CD4-positive, alpha-beta T cell treated with Interleukin-6 at 100 ng/mL for 8 hours (primary cell): ENCODE data around the gene DOCK3.
A peak's percentile ranks its signal among the peaks of the same experiment; 100 is the strongest.
"Not testable (repeated sequence)": the region's sequence is repeated elsewhere in the genome, so short reads cannot be mapped to it uniquely, and the experiment has no call there.

ENCODE experiments used
- DNase-seq: peaks from one replicate; pipeline ENCODE4 v3.0.0-alpha.2; 2020; ENCODE audit warnings: mixed read lengths, low spot score

The DOCK3 gene

DNA sequence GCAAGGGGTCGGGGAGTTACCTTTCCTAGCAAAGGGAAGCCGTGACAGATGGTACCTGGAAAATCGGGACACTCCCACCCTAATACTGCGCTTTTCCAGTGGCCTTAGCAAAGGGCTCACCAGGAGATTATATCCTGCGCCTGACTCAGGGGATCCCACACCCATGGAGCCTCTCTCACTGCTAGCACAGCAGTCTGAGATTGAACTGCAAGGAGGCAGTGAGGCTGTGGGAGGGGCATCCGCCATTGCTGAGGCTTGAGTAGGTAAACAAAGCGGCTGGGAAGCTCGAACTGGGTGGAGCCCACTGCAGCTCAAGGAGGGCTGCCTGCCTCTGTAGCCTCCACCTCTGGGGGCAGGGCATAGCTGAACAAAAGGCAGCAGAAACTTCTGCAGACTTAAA is 693.5 kb downstream of the DOCK3 start:
- not testable (repeated sequence) for DNase-seq

GRCh38 chr3:51371943-51372557 is 697.3 kb downstream of the DOCK3 start:
- DNase-seq, result peak; percentile 46

DNA sequence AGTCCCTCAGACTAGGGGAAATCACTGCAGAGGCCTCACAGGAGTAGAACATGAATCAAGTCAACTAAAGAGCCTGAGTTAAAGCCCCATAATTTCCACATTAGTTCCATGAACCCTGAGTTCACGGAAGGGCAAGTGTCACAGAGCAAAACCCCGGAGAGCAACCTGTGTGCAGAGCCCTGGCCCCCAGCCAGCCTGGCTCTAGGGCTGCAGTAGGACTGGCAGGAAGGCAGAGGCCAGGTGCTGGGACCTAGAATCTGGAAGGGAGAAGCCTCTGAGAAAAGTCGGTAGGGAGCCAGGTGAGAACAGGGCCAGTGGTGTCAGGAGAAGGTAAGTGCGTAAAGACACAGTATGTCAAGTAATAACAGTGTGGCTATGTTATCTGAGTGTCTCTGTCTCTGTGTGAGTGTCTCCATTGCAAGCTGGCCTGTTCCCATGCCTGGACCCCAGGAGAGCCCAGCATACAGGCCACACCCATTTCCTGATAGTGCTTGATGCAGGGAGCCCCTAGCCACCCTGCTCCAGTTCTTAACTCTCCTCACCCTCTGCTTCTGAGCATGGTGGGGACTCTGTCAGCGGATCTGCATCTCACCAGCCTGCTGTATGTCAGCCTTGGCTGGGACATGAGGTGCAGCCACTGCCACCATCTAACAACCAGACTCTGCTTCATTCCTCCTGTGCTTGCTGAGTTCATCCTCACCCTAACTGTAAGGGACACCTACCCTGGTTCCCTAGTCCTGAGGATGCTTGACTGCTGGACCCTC is 699.1 kb downstream of the DOCK3 start:
- DNase-seq, result no peak

DNA sequence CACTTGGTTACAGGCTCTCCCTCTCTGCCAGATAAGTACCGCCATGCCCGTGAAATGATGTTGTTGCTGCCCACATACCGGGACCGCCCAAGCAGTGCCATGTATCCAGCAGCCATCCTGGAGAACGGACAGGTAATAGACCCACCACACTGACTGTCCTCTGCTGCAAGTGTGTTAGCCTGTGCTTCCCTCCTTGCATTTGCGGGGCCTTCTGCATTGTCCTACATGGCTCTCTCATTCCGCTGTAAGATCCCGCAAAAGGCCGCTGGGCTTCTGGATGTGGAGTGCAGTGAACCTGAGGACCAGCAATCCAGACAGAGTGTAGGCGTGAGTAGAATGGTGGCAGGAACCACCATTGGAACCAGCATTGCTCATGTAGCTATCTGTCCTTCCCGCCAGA is 699.7 kb downstream of the DOCK3 start:
- no peak for DNase-seq

DNA sequence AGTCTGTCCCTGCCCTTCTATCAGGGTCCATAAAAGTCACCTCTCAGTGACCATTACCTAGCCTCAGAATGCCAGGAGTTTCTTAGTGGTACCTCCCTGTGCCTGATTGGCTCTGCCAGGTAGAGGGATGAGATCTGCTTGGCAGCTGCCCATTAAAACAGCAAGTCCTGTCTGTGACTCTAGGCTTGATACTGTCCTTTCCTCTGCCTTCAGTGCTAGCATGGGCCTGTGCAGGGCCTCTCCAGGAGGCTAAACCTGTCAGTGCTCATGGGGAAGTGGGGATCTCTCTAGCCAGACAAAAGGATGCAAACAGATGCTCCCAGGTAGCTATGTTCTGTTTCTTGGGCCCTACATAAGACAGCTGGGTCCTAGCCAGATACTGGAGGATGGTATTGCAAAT is 700.4 kb downstream of the DOCK3 start:
- DNase-seq, result no peak

DNA sequence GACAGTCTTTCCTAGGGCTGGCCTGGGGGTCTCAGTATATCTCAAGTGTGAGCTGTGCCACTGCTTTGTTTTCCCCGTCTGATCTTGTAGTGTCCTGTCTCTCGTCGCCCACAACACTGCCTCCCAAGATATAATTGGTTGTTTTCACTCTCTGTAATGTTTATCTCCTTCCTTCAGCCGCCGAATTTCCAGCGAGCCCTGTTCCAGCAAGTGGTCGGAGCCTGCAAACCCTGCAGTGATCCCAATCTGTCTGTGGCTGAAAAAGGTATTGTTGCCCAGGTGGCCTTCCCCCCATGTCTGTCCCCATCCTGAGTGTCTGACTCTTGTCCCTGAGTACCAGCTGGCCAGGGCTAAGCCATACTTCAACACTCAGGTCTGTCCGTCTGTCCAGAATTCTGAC is 700.8 kb downstream of the DOCK3 start:
- no peak for DNase-seq

GRCh38 chr3:51378065-51378464 is 703.3 kb downstream of the DOCK3 start:
- no peak for DNase-seq

DNA sequence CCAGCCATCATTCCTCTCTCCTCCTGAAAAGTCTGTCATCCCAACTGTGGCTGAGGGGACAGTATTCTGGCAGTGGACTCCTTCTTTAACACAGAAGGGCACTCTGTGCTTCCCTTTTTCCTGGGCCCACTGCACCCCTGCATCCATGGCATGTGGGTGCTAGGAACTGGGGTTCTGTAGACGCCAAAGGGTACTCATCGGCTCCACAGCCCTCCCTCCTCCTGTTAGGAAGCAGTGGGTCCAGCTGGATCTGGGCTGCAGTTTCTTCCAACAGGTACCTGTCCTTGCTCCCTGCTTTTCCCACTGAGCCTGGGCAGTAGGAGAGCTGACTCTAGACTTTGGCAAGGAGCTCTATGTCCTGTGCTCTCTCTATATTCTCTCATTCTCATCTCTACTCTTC is 704.0 kb downstream of the DOCK3 start:
- DNase-seq, result no peak

DNA sequence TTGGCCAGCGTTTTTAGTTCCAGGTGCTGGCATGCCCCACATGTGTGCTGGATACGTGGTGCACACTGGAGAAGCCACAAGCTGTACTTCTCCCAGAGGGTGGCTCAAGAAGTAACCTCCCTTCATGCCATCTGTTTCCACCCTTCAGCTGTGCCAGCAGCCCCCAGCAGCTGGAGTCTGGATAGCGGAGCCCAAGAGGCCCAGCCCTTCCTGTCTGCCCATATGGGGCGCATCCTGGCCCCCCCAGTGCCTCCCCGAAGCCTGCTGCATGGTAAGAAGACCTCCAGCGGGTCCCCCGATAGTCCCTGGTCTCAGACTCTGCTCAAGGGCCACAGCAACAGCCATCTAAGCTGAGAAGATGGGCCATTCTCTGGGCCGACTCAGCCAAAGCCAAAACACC is 704.6 kb downstream of the DOCK3 start:
- no peak for DNase-seq

DNA sequence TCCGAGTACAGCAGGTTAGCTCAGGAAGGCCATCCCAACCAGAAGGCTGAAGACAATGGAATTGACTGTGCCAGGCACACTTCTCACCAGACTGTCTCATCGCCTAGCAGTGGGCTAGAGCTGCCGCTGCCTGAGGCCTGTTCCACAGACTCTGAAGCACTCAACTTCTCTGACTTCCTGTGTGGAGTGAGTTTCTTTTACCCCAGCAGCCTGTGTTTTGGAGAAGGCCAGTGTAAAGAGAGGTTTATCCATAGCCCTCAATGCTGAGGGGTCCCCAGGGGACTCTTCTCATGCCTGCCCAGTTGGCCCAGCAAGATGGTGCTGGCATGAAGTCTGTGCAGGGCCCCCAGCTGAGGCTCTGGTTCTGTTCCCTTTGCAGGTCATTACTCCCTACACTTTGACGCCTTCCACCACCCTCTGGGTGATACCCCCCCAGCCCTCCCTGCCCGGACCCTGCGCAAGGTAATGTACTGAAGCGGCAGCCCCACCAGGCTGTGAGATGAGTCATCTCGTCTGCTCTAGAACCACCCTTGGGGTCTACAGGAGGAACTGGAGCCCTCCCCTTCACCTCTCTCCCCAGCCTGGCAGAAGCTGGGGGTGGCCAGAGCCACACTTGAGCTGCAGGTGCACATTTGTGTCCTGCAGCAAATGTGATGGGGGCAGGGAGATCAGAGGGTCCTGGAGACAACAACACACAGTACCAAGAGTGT is 705.2 kb downstream of the DOCK3 start:
- no peak for DNase-seq

DNA sequence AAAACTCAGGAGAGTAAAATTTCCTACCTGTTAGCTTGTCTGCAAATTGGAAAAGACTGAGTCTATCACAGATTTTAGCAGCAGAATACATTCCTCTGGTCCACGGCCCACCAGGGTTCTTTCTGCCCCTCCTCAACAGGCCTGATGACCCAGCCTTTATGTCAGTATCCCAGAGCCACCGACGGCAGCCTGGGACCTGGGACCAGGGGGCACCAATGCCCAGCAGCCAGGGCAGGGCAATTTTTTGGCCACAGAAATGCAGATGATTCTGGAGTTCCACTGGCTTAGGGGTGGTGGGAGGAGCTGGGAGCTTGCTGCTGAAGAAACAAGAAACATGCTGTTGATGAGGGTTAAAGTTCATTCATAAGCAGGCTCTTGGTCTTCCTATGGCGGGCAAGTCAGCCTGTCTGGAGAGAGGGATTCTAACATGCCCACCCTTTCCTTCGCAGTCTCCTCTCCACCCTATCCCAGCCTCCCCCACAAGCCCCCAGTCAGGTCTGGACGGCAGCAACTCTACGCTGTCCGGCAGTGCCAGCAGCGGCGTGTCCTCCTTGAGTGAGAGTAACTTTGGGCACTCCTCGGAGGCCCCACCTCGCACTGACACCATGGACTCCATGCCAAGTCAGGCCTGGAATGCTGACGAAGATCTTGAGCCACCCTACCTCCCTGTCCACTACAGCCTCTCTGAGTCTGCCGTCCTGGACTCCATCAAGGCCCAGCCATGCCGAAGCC is 706.0 kb downstream of the DOCK3 start:
- no peak for DNase-seq

GRCh38 chr3:51381333-51381705 is 706.6 kb downstream of the DOCK3 start:
- DNase-seq, result no peak

- DNase-seq, result no peak
Measured at GRCh38 chr3:51382076-51382745, 707.5 kb downstream of the DOCK3 start.

- DNase-seq, result no peak
Measured at GRCh38 chr3:51382947-51383578, 708.3 kb downstream of the DOCK3 start.

DNA sequence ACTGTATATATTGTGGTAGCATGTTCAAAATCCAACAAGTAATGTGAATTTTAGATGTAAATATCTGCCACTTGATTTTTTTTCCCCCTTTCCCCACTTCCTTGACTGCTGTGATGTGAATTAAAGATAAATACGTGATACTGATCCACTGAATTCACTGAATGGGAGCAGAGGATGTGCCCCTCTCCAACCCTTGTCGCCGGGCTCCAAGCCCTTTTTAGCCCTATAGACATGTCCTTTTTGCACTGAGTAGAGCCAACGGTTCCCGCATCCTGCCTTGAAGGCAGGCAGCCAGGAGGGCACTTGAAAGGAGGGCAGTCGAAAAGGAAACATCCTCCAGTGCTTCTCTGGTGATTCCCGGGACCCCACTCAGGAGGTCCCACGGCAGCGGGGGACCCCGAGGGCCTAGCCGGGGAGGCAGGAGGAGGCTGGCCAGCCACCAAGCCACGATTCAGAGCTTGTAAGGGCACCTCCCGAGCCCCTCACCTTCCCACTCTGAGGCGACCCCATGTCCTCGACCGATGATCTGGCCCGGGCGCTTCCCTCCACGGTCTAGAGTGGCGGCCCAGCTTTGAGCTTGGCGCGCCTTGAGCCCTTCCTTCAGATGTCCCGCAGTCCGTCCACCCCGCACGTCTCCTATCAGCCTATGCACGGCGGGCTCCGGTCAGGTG is 709.5 kb downstream of the DOCK3 start:
- DNase-seq, result no peak

- DNase-seq, result peak; percentile 97
Measured at GRCh38 chr3:51384726-51385473, 710.2 kb downstream of the DOCK3 start, which contains the start of gene MANF. Gene MANF (plus strand): TSS chr3:51385291. CDS start chr3:51385343, 52 bp downstream.

- no peak for DNase-seq
Measured at GRCh38 chr3:51385621-51386091, 710.9 kb downstream of the DOCK3 start.

GRCh38 chr3:51386159-51386851 is 711.6 kb downstream of the DOCK3 start:
- no peak for DNase-seq

GRCh38 chr3:51386852-51387229 is 712.1 kb downstream of the DOCK3 start:
- DNase-seq, result no peak
